SHP77 treated with DMSO at 0.1 percent for 48 hours (cell line): ENCODE results near the gene RAB7B.

Experiments
- DNase-seq: peaks from one replicate; lab custom pipeline; 2025; lab: John Stamatoyannopoulos, UW

RAB7B gene

GRCh38 chr1:205973377-205974232 is 29.6 kb downstream of the RAB7B start:
- DNase-seq, result no peak

GRCh38 chr1:205972491-205973168 is 30.6 kb downstream of the RAB7B start:
- DNase-seq, result no peak

GRCh38 chr1:205972081-205972480 is 31.1 kb downstream of the RAB7B start:
- no peak for DNase-seq

- DNase-seq, result no peak
Measured at GRCh38 chr1:205971082-205971481, 32.1 kb downstream of the RAB7B start.

- DNase-seq, result no peak
Measured at GRCh38 chr1:205970486-205970885, 32.7 kb downstream of the RAB7B start.

GRCh38 chr1:205969229-205969628 is 34.0 kb downstream of the RAB7B start:
- no peak for DNase-seq

- DNase-seq, result no peak
Measured at GRCh38 chr1:205967554-205968335, 35.5 kb downstream of the RAB7B start.

GRCh38 chr1:205965036-205965884 is 37.9 kb downstream of the RAB7B start:
- no peak for DNase-seq

GRCh38 chr1:205963352-205964155 is 39.6 kb downstream of the RAB7B start:
- DNase-seq, result no peak

GRCh38 chr1:205962821-205963221 is 40.4 kb downstream of the RAB7B start:
- no peak for DNase-seq

- DNase-seq, result no peak
Measured at GRCh38 chr1:205961991-205962820, 41.0 kb downstream of the RAB7B start.

GRCh38 chr1:205961405-205961804 is 41.8 kb downstream of the RAB7B start:
- no peak for DNase-seq

- no peak for DNase-seq
Measured at GRCh38 chr1:205959789-205960188, 43.4 kb downstream of the RAB7B start.

GRCh38 chr1:205955499-205955898 is 47.7 kb downstream of the RAB7B start:
- DNase-seq, result no peak

GRCh38 chr1:205954819-205955404 is 48.3 kb downstream of the RAB7B start:
- no peak for DNase-seq

- DNase-seq, result no peak
Measured at GRCh38 chr1:205951746-205952145, 51.4 kb downstream of the RAB7B start.

GRCh38 chr1:205950826-205951549 is 52.2 kb downstream of the RAB7B start:
- DNase-seq, result no peak

- no peak for DNase-seq
Measured at GRCh38 chr1:205950280-205950679, 52.9 kb downstream of the RAB7B start.

GRCh38 chr1:205949753-205950152 is 53.4 kb downstream of the RAB7B start:
- no peak for DNase-seq
